ENCODE results near the gene NCK2.

The NCK2 gene

GRCh38 chr2:105757433-105757832 is 12.7 kb downstream of the NCK2 start:
- H3K9me3 ChIP-seq (ENCODE audit: severe bottlenecking), result no peaks in the 10 kb centered on the region
- H3K36me3 ChIP-seq (ENCODE audit: low read depth), result peaks cover 9% of the 10 kb centered on the region
- no peaks in the 10 kb centered on the region for H3K27me3 ChIP-seq (ENCODE audit: insufficient read depth, poor library complexity, severe bottlenecking)
- DNase-seq (ENCODE audit: low spot score) (no peak), ATAC-seq (ENCODE audit: low read depth) (no peak)
- no peak for TF ChIP-seq CTCF (IDR thresholded peaks at IDR 0.05; ENCODE audit: poor library complexity, severe bottlenecking)
- H3K27ac ChIP-seq (ENCODE audit: poor library complexity, severe bottlenecking), result no peak overlapping the region
- H3K4me1 ChIP-seq (ENCODE audit: insufficient read depth, poor library complexity, severe bottlenecking), result peaks cover 4% of the 10 kb centered on the region
- no peak overlapping the region for H3K4me3 ChIP-seq (ENCODE audit: severe bottlenecking)

- peaks cover 4% of the 10 kb centered on the region for H3K4me1 ChIP-seq (ENCODE audit: insufficient read depth, poor library complexity, severe bottlenecking)
- H3K27me3 ChIP-seq (ENCODE audit: insufficient read depth, poor library complexity, severe bottlenecking), result no peaks in the 10 kb centered on the region
- H3K4me3 ChIP-seq (ENCODE audit: severe bottlenecking), result no peak overlapping the region
- no peak for ATAC-seq (ENCODE audit: low read depth)
- TF ChIP-seq CTCF (IDR thresholded peaks at IDR 0.05; ENCODE audit: poor library complexity, severe bottlenecking), result no peak
- H3K27ac ChIP-seq (ENCODE audit: poor library complexity, severe bottlenecking), result no peak overlapping the region
- peaks cover 5% of the 10 kb centered on the region; the same call in 1 of the 2 replicates for H3K36me3 ChIP-seq (ENCODE audit: low read depth)
- no peak for DNase-seq (ENCODE audit: low spot score)
- no peaks in the 10 kb centered on the region for H3K9me3 ChIP-seq (ENCODE audit: severe bottlenecking)
Measured at GRCh38 chr2:105760191-105760590, 15.5 kb downstream of the NCK2 start.

- DNase-seq (ENCODE audit: low spot score), result no peak
- Histone ChIP-seq H3K4me3 (ENCODE audit: severe bottlenecking) (no peak overlapping the region), H3K36me3 (ENCODE audit: low read depth) (peaks cover 5% of the 10 kb centered on the region; the same call in 1 of the 2 replicates), H3K27me3 (ENCODE audit: insufficient read depth, poor library complexity, severe bottlenecking) (no peaks in the 10 kb centered on the region), H3K9me3 (ENCODE audit: severe bottlenecking) (no peaks in the 10 kb centered on the region), H3K27ac (ENCODE audit: poor library complexity, severe bottlenecking) (no peak overlapping the region), H3K4me1 (ENCODE audit: insufficient read depth, poor library complexity, severe bottlenecking) (peaks cover 4% of the 10 kb centered on the region)
- no peak for TF ChIP-seq CTCF (IDR thresholded peaks at IDR 0.05; ENCODE audit: poor library complexity, severe bottlenecking)
- ATAC-seq (ENCODE audit: low read depth), result no peak
Measured at GRCh38 chr2:105760639-105761337, 16.1 kb downstream of the NCK2 start.

- Histone ChIP-seq H3K27ac (ENCODE audit: poor library complexity, severe bottlenecking) (no peak overlapping the region), H3K4me1 (ENCODE audit: insufficient read depth, poor library complexity, severe bottlenecking) (no peaks in the 10 kb centered on the region), H3K4me3 (ENCODE audit: severe bottlenecking) (no peak overlapping the region), H3K9me3 (ENCODE audit: severe bottlenecking) (no peaks in the 10 kb centered on the region), H3K27me3 (ENCODE audit: insufficient read depth, poor library complexity, severe bottlenecking) (no peaks in the 10 kb centered on the region), H3K36me3 (ENCODE audit: low read depth) (peaks cover 5% of the 10 kb centered on the region; the same call in 1 of the 2 replicates)
- TF ChIP-seq CTCF (IDR thresholded peaks at IDR 0.05; ENCODE audit: poor library complexity, severe bottlenecking), result no peak
- ATAC-seq (ENCODE audit: low read depth) (no peak), DNase-seq (ENCODE audit: low spot score) (no peak)
Measured at GRCh38 chr2:105761931-105762515, 17.3 kb downstream of the NCK2 start.

GRCh38 chr2:105763076-105763475 is 18.4 kb downstream of the NCK2 start:
- Histone ChIP-seq H3K36me3 (ENCODE audit: low read depth) (peaks cover 5% of the 10 kb centered on the region; the same call in 1 of the 2 replicates), H3K27me3 (ENCODE audit: insufficient read depth, poor library complexity, severe bottlenecking) (no peaks in the 10 kb centered on the region), H3K4me3 (ENCODE audit: severe bottlenecking) (no peak overlapping the region), H3K9me3 (ENCODE audit: severe bottlenecking) (no peaks in the 10 kb centered on the region), H3K4me1 (ENCODE audit: insufficient read depth, poor library complexity, severe bottlenecking) (no peaks in the 10 kb centered on the region), H3K27ac (ENCODE audit: poor library complexity, severe bottlenecking) (no peak overlapping the region)
- no peak for ATAC-seq (ENCODE audit: low read depth)
- TF ChIP-seq CTCF (IDR thresholded peaks at IDR 0.05; ENCODE audit: poor library complexity, severe bottlenecking), result no peak
- DNase-seq (ENCODE audit: low spot score), result no peak
